Tibial artery (tissue), 4 donors: ENCODE data around the gene ARMC8.

Experiments
- DNase-seq, 2 donors: peaks; one replicate each; pipeline ENCODE4 v3.0.0-alpha.2; 2019
- H3K27ac ChIP-seq, 2 donors: fragments of 200-600 bp; sonication (generic) in 1 of 2; 1 replicate in 1 of 2; 2 replicates in 1 of 2; pipeline ENCODE4 v1.5.1; 2018 to 2019; ENCODE audit warnings: mild to moderate bottlenecking in 1 of 2
- H3K27me3 ChIP-seq, 2 donors: fragments of 200-600 bp; sonication (generic) in 1 of 2; one replicate each; pipeline versions ENCODE4 v1.5.1 to v1.6.0; 2016 to 2019
- H3K36me3 ChIP-seq, 3 donors: fragments of 200-600 bp; sonication (generic) in 2 of 3; one replicate each; pipeline ENCODE4 v1.5.1; 2016 to 2019; ENCODE audit warnings: mild to moderate bottlenecking in 2 of 3
- H3K4me1 ChIP-seq, 4 donors: fragments of 200-600 bp; sonication (generic) in 2 of 4; 1 replicate in 3 of 4; 2 replicates in 1 of 4; pipeline ENCODE4 v1.5.1; 2016 to 2019
- H3K4me3 ChIP-seq, 2 donors: fragments of 200-600 bp; sonication (generic) in 1 of 2; 1 replicate in 1 of 2; 2 replicates in 1 of 2; pipeline ENCODE4 v1.5.1; 2018 to 2019; ENCODE audit warnings: mild to moderate bottlenecking in 2 of 2
- H3K9me3 ChIP-seq, 3 donors: fragments of 200-600 bp; sonication (generic) in 1 of 3; one replicate each; pipeline ENCODE4 v1.5.1; 2016 to 2019
- intact Hi-C: fragments of 100-400 bp; cut with DNase I; formaldehyde crosslinking; loops from one replicate; pipeline ENCODE4 v1.15.0; 2023; ENCODE audit warnings: low total_unique reads
- TF ChIP-seq, protein P1 (sequence below), 2 experiments: fragments of 200-600 bp in 1 of 2; fragments of 450-650 bp in 1 of 2; IDR thresholded peaks; one replicate each; pipeline ENCODE4 v1.5.1; 2017 to 2019; ENCODE audit warnings: antibody characterized with exemption in 2 of 2, mild to moderate bottlenecking in 1 of 2, moderate library complexity in 1 of 2

Gene ARMC8

DNA sequence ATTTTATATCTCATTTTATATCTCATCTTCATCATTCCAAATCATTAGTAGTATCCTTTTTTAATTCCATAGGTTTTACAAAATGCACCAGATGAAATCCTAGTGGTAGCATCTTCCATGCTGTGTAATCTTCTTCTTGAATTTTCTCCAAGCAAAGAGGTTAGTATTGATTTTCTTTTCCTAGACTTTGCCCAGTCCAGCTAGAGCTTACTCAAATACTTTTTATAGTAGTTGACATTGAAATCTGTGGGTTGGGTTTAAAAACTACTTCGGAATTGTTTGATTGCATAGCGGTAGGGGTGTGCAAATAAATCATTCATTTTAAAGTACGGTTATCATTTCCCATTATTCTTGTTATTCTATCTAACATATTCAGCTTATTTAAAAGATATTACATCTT lies 80.0 kb downstream of the ARMC8 start:
- intact Hi-C loops, result no loop called here
- TF ChIP-seq, protein P1, sequence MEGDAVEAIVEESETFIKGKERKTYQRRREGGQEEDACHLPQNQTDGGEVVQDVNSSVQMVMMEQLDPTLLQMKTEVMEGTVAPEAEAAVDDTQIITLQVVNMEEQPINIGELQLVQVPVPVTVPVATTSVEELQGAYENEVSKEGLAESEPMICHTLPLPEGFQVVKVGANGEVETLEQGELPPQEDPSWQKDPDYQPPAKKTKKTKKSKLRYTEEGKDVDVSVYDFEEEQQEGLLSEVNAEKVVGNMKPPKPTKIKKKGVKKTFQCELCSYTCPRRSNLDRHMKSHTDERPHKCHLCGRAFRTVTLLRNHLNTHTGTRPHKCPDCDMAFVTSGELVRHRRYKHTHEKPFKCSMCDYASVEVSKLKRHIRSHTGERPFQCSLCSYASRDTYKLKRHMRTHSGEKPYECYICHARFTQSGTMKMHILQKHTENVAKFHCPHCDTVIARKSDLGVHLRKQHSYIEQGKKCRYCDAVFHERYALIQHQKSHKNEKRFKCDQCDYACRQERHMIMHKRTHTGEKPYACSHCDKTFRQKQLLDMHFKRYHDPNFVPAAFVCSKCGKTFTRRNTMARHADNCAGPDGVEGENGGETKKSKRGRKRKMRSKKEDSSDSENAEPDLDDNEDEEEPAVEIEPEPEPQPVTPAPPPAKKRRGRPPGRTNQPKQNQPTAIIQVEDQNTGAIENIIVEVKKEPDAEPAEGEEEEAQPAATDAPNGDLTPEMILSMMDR (IDR thresholded peaks at IDR 0.05), result no peak
- Histone ChIP-seq H3K4me3 (no peak overlapping the region), H3K36me3 (peaks cover 63 to 86% (median 67%) of the 10 kb centered on the region in 3 donors), H3K27me3 (no peaks in the 10 kb centered on the region), H3K9me3 (no peaks in the 10 kb centered on the region), H3K27ac (no peak overlapping the region), H3K4me1 (no peaks in the 10 kb centered on the region)
- no peak for DNase-seq

DNA sequence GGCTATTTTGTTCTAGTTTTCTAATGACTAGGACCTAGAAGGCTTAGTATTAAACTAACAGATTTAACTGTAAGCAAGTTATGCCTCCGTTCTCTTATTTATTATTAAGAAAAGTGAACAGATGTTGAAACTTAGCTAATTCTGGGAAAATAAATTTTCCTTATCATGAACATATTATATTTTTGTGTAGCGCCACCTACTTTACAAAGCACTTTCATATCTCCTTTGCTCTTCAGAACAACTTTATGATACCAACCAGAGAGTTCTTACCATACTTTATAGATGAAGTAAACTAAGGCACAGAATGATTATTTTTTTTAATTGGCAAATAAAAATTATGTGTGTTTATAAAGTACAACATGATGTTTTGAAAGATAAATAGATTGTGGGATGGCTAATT lies 83.1 kb downstream of the ARMC8 start:
- intact Hi-C loops, result no loop called here
- Histone ChIP-seq H3K4me3 (no peak overlapping the region), H3K36me3 (peaks cover 78 to 88% (median 80%) of the 10 kb centered on the region in 3 donors)

DNA sequence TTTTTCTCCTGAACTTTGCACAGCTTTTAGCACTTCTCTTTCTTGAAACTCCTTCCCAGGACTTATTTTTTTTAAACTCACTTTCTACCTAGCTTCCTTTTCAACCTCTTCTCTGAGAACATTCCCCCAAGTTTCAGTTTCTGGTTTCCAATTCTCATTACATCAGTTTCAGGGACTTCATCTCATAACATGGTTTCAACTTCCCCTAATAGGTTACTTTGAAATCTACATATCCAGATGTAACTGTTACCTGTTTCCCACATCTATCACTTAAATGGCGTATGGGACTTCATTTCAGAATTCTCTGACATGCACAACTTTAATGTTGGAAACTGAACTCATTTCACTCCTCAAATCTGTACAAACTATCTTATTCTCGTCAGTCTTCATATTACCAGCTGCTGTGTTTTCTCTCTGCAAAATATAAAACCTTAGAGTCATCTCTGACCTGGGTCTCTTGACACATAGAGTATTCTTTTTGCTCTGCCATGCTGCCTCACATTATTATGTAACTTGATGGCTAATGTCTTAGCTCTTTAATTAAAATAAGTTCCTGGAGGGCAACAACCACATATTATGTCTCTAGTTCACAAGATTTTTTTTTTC lies 84.2 kb downstream of the ARMC8 start:
- Histone ChIP-seq H3K27me3 (no peaks in the 10 kb centered on the region), H3K36me3 (peaks cover 70 to 83% (median 80%) of the 10 kb centered on the region in 3 donors), H3K9me3 (no peaks in the 10 kb centered on the region), H3K4me1 (no peaks in the 10 kb centered on the region), H3K4me3 (no peak overlapping the region), H3K27ac (no peak overlapping the region)
- intact Hi-C loops, result no loop called here
- DNase-seq, result no peak
- TF ChIP-seq, protein P1 (IDR thresholded peaks at IDR 0.05), result no peak

More for the DNA sequence above, 83.1 kb downstream of the ARMC8 start:
- Histone ChIP-seq H3K27me3 (no peaks in the 10 kb centered on the region), H3K4me1 (no peaks in the 10 kb centered on the region), H3K9me3 (no peaks in the 10 kb centered on the region), H3K27ac (no peak overlapping the region)
- DNase-seq, result no peak
- TF ChIP-seq, protein P1 (IDR thresholded peaks at IDR 0.05), result no peak

DNA sequence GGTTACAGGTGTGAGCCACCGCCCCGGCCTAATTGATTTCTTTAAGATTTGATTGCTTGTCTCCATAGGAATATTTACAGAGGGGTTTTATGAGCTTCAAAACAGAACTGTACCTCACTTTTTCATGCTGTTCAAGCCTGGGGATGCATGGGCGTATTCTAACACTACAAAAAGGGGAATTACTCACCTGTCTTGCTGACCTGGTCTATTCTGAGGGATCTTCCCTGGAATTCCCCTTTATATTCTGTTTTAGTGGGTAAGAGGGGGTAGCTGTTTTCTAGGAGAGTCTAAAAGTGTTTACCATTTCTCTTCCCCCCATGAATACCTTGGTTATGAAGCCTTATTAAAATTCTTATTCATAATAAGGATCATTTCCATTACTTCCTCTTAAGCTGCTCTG lies 94.5 kb downstream of the ARMC8 start:
- H3K27ac ChIP-seq, result no peak overlapping the region
- H3K27me3 ChIP-seq, result no peaks in the 10 kb centered on the region
- no peaks in the 10 kb centered on the region for H3K4me1 ChIP-seq
- TF ChIP-seq, protein P1 (IDR thresholded peaks at IDR 0.05), result no peak
- H3K36me3 ChIP-seq, result peaks cover 26 to 57% (median 39%) of the 10 kb centered on the region in 3 donors
- no peaks in the 10 kb centered on the region for H3K9me3 ChIP-seq
- H3K4me3 ChIP-seq, result no peak overlapping the region
- intact Hi-C loops, result no loop called here
- no peak for DNase-seq

DNA sequence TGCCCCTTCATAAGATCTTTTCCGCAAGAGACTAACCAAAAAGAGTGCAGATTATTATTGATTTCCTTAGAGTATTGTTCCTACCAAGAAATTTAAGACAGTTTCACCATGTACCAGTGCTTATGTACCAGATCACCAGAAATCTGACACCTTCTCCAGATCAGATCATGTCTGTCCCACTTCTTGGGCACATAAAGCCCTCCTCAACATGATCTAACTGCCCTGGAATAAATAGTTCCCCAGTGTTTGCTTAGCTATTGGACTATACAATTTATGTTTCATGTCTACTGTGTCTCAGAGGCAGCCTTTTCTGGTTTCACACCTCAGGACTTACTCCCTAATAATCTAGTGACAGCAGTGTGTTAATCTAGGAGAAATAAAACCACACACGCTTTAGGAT lies 95.7 kb downstream of the ARMC8 start:
- Histone ChIP-seq H3K27me3 (no peaks in the 10 kb centered on the region), H3K4me1 (no peaks in the 10 kb centered on the region), H3K36me3 (peaks cover 39 to 62% (median 52%) of the 10 kb centered on the region in 3 donors), H3K27ac (no peak overlapping the region), H3K9me3 (no peaks in the 10 kb centered on the region), H3K4me3 (no peak overlapping the region)
- DNase-seq, result no peak
- TF ChIP-seq, protein P1 (IDR thresholded peaks at IDR 0.05), result no peak
- intact Hi-C loops, result no loop called here

DNA sequence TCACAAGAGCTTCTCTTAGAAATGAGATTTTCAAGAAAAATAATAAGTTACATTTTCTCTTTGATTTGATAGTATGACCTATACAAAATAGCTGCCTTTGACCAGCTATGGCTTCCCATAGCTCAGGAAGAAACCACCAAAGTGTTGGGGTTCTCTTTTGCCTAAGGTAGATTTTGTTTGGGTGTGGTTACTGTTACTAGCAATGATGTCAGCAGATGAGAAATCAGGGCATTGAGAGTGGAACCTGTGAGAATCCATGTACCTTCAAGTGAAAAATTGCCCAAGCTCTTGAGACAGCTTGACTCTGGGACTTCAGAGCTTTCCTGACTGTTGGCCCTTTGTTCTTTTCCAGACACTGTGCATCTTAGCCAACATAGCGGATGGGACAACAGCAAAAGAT lies 97.0 kb downstream of the ARMC8 start:
- DNase-seq, result no peak
- Histone ChIP-seq H3K4me1 (no peaks in the 10 kb centered on the region), H3K27ac (no peak overlapping the region), H3K36me3 (peaks cover 51 to 73% (median 63%) of the 10 kb centered on the region in 3 donors), H3K9me3 (no peaks in the 10 kb centered on the region), H3K4me3 (no peak overlapping the region), H3K27me3 (no peaks in the 10 kb centered on the region)
- TF ChIP-seq, protein P1 (IDR thresholded peaks at IDR 0.05), result no peak
- intact Hi-C loops, result no loop called here
